HG03354 (cell line): ENCODE results near the gene GABRA5.
"Not testable (repeated sequence)": the region's sequence is repeated elsewhere in the genome, so short reads cannot be mapped to it uniquely, and the experiment has no call there.

Experiments used
- ATAC-seq: cut with Tn5 transposase; IDR thresholded peaks from one replicate; pipeline ENCODE4 v1.9.1; 2021; ENCODE audit warnings: mild to moderate bottlenecking; ENCODE audit not compliant: unreplicated experiment, poor library complexity, severe bottlenecking

The GABRA5 gene

GRCh38 chr15:26874774-26875475 is 8.1 kb downstream of the GABRA5 start:
- ATAC-seq, result no peak

- ATAC-seq, result no peak
Measured at GRCh38 chr15:26875476-26875850, 8.6 kb downstream of the GABRA5 start.

GRCh38 chr15:26877831-26878230 is 11.0 kb downstream of the GABRA5 start:
- ATAC-seq, result no peak

GRCh38 chr15:26879706-26880105 is 12.8 kb downstream of the GABRA5 start:
- no peak for ATAC-seq

- no peak for ATAC-seq
Measured at GRCh38 chr15:26882112-26882511, 15.2 kb downstream of the GABRA5 start.

GRCh38 chr15:26882616-26883365 is 15.9 kb downstream of the GABRA5 start:
- no peak for ATAC-seq

- ATAC-seq, result no peak
Measured at GRCh38 chr15:26883466-26883865, 16.6 kb downstream of the GABRA5 start.

GRCh38 chr15:26886566-26886965 is 19.7 kb downstream of the GABRA5 start:
- no peak for ATAC-seq

GRCh38 chr15:26887926-26888666 is 21.2 kb downstream of the GABRA5 start:
- no peak for ATAC-seq

GRCh38 chr15:26888761-26889160 is 21.9 kb downstream of the GABRA5 start:
- ATAC-seq, result no peak

- peak; percentile 47 for ATAC-seq
Measured at GRCh38 chr15:26889298-26889898, 22.5 kb downstream of the GABRA5 start.

GRCh38 chr15:26890451-26890850 is 23.6 kb downstream of the GABRA5 start:
- no peak for ATAC-seq

- ATAC-seq, result no peak
Measured at GRCh38 chr15:26890988-26891387, 24.1 kb downstream of the GABRA5 start.

GRCh38 chr15:26891448-26892181 is 24.8 kb downstream of the GABRA5 start:
- no peak for ATAC-seq

GRCh38 chr15:26892182-26892518 is 25.3 kb downstream of the GABRA5 start:
- no peak for ATAC-seq

GRCh38 chr15:26892678-26893077 is 25.8 kb downstream of the GABRA5 start:
- no peak for ATAC-seq

GRCh38 chr15:26893351-26894065 is 26.6 kb downstream of the GABRA5 start:
- no peak for ATAC-seq

GRCh38 chr15:26894181-26894580 is 27.3 kb downstream of the GABRA5 start:
- ATAC-seq, result no peak

- ATAC-seq, result not testable (repeated sequence)
Measured at GRCh38 chr15:26895346-26895745, 28.5 kb downstream of the GABRA5 start.
